Measurements from ENCODE around the gene RPL41. TPM values are rescaled to one million over a fixed set of nuclear protein-coding genes. Genes with fewer than 3 reads are reported as not detected.

Gene RPL41
- total RNA-seq, 4 donors from 2014 or later = 966 to 4,641 (median 3,066) TPM

DNA sequence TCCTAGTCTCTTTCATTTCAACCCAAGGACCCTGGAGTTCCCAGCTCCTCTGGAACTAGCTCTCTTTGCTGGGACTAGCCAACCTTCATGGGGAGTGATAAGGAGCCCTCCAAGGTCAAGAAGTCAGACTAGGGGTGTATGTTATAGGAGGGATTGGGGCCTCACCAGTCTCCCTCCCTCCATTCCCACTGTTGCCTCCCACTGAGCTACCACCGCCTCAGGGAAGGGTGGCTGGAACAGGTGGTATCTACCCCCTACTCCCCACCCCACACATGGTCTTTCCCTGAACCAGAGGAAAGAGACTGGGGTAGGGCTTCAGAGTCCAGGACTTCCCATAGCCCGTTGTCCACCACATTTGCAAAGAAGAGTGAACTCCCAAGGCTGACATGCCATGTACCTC is 34.1 kb upstream of the RPL41 start:
- intact Hi-C loops (cut with DNase I) = no loop called here
- Histone ChIP-seq H3K4me3 (peak overlapping the region in 3 of 4 donors; percentile 67 to 82 (median 81)), H3K36me3 (peaks cover 0 to 49% (median 0%) of the 10 kb centered on the region in 3 donors), H3K4me1 (peaks cover 4 to 88% (median 6%) of the 10 kb centered on the region in 3 donors), H3K9me3 (no peaks in the 10 kb centered on the region), H3K27me3 (peaks cover 0 to 12% (median 0%) of the 10 kb centered on the region in 4 donors), H3K27ac (peak overlapping the region in 3 of 4 donors; percentile 91 to 99 (median 98))
- no peak for DNase-seq
- TF ChIP-seq POLR2A (IDR thresholded peaks at IDR 0.05) = no peak
- TF ChIP-seq CTCF (IDR thresholded peaks at IDR 0.05) = no peak
- 73% methylated on average over 2 of the region's 2 CpGs; no CpG with 5 or more reads in 1 of the 2 donors for WGBS, 2 donors

DNA sequence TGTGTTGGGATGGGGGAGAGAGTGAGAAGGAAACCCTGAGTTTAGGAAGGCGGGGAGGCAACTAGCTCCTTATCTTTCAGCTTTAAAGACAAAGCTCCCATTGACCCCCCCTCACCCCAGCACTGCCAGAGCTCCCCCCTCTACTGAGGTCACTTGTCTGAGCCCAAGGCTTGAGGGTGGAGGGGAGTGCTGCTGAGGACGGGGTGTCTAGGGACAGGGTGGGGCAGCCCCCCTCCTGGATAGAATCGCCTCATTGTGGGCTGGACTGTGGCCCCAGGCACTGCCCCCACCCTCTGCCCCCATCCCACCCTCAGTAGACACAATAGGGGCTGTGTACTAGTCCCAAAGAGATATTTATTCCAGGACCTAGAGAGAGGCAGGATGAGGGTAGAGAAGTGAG is 33.5 kb upstream of the RPL41 start:
- H3K9me3 ChIP-seq = no peaks in the 10 kb centered on the region
- H3K4me3 ChIP-seq = no peak overlapping the region
- DNase-seq = no peak
- peaks cover 0 to 55% (median 0%) of the 10 kb centered on the region in 3 donors for H3K36me3 ChIP-seq
- no peak for TF ChIP-seq POLR2A (IDR thresholded peaks at IDR 0.05)
- no peak for TF ChIP-seq CTCF (IDR thresholded peaks at IDR 0.05)
- H3K27me3 ChIP-seq = peaks cover 0 to 12% (median 0%) of the 10 kb centered on the region in 4 donors
- H3K27ac ChIP-seq = peak overlapping the region in 3 of 4 donors; percentile 91 to 99 (median 98)
- intact Hi-C loops (cut with DNase I) = no loop called here
- 62 to 73% methylated on average over 3 of the region's 3 CpGs for WGBS, 2 donors
- peaks cover 4 to 89% (median 6%) of the 10 kb centered on the region in 3 donors for H3K4me1 ChIP-seq

GRCh38 chr12:56084958-56085543 is 31.4 kb upstream of the RPL41 start:
- peaks cover 4 to 70% (median 5%) of the 10 kb centered on the region in 3 donors for H3K4me1 ChIP-seq
- peaks cover 0 to 76% (median 0%) of the 10 kb centered on the region in 3 donors for H3K36me3 ChIP-seq
- H3K4me3 ChIP-seq = no peak overlapping the region
- peaks cover 0 to 8% (median 0%) of the 10 kb centered on the region in 4 donors for H3K27me3 ChIP-seq
- H3K9me3 ChIP-seq = no peaks in the 10 kb centered on the region
- intact Hi-C loops (cut with DNase I) = no loop called here
- peak overlapping the region in 2 of 4 donors; percentile 42 to 72 for H3K27ac ChIP-seq
- no peak for DNase-seq
- 85% methylated on average over 14 to 15 of the region's 15 CpGs for WGBS, 2 donors
- TF ChIP-seq POLR2A (IDR thresholded peaks at IDR 0.05) (no peak), CTCF (IDR thresholded peaks at IDR 0.05) (peak in 1 of 6 experiments; percentile 34)

- Histone ChIP-seq H3K27ac (peak overlapping the region; percentile 42 to 72 (median 62)), H3K9me3 (no peaks in the 10 kb centered on the region), H3K4me3 (no peak overlapping the region), H3K4me1 (peaks cover 0 to 60% (median 0%) of the 10 kb centered on the region in 3 donors), H3K27me3 (no peaks in the 10 kb centered on the region), H3K36me3 (peaks cover 0 to 85% (median 0%) of the 10 kb centered on the region in 3 donors)
- intact Hi-C loops (cut with DNase I) = no loop called here
- DNase-seq = no peak
- TF ChIP-seq CTCF (IDR thresholded peaks at IDR 0.05) (no peak), POLR2A (IDR thresholded peaks at IDR 0.05) (no peak)
- WGBS, 2 donors = 78% methylated on average over 3 of the region's 3 CpGs
Observed at GRCh38 chr12:56086096-56086495, 30.3 kb upstream of the RPL41 start.

DNA sequence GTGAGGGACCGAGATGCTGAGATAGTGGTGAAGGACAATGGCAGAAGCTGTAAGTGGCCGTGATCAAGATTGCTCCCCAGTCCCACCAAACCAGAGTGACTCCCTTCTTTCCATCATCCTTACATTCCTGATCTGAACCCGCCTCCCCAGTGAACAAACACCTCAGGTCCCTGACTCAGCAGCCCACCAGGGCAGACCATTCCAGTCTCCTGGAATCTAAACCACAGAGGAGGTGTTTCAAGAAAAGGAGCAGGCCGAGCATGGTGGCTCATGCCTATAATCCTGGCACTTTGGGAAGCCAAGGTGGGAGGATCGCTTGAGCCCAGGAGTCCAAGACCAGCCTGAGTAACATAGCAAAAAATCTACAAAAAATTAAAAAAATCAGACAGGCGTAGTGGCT is 29.8 kb upstream of the RPL41 start:
- Histone ChIP-seq H3K4me1 (peaks cover 0 to 55% (median 0%) of the 10 kb centered on the region in 3 donors), H3K4me3 (no peak overlapping the region), H3K27ac (peak overlapping the region; percentile 42 to 72 (median 62)), H3K9me3 (no peaks in the 10 kb centered on the region), H3K36me3 (peaks cover 0 to 88% (median 0%) of the 10 kb centered on the region in 3 donors), H3K27me3 (no peaks in the 10 kb centered on the region)
- WGBS, 2 donors = 72 to 90% methylated on average over 4 to 6 of the region's 6 CpGs
- DNase-seq = no peak
- TF ChIP-seq POLR2A (IDR thresholded peaks at IDR 0.05) = no peak
- no peak for TF ChIP-seq CTCF (IDR thresholded peaks at IDR 0.05)
- intact Hi-C loops (cut with DNase I) = no loop called here

Data from esophagus squamous epithelium (tissue), 5 donors.